GM18909 (cell line): ENCODE results near the gene SGPL1.

Experiments used
- ATAC-seq: cut with Tn5 transposase; IDR thresholded peaks from one replicate; pipeline ENCODE4 v1.9.1; 2021; ENCODE audit warnings: mild to moderate bottlenecking; ENCODE audit not compliant: unreplicated experiment, poor library complexity

SGPL1 gene

GRCh38 chr10:70864935-70865334, 49.2 kb downstream of the SGPL1 start:
- no peak for ATAC-seq

GRCh38 chr10:70866424-70866823, 50.7 kb downstream of the SGPL1 start:
- no peak for ATAC-seq

- no peak for ATAC-seq
These were observed 56.5 kb downstream of the SGPL1 start for GRCh38 chr10:70872291-70872690.

GRCh38 chr10:70874061-70874460, 58.3 kb downstream of the SGPL1 start:
- no peak for ATAC-seq

GRCh38 chr10:70879207-70879606, 63.5 kb downstream of the SGPL1 start:
- ATAC-seq: no peak

- ATAC-seq: no peak
These were observed 64.4 kb downstream of the SGPL1 start for GRCh38 chr10:70880077-70880534.

GRCh38 chr10:70884741-70885140, 69.0 kb downstream of the SGPL1 start:
- no peak for ATAC-seq

GRCh38 chr10:70885481-70885880, 69.7 kb downstream of the SGPL1 start:
- no peak for ATAC-seq

- no peak for ATAC-seq
These were observed 70.5 kb downstream of the SGPL1 start for GRCh38 chr10:70885931-70886903.

GRCh38 chr10:70886921-70887665, 71.3 kb downstream of the SGPL1 start:
- no peak for ATAC-seq

- ATAC-seq: peak; percentile 82
These were observed 72.4 kb downstream of the SGPL1 start, which contains the start of gene PCBD1 for GRCh38 chr10:70887804-70888800. TSS of gene PCBD1 (minus strand) at chr10:70888565. CDS start at chr10:70888533, 32 bp downstream.

GRCh38 chr10:70889291-70889690, 73.5 kb downstream of the SGPL1 start:
- ATAC-seq: no peak

- no peak for ATAC-seq
These were observed 75.2 kb downstream of the SGPL1 start for GRCh38 chr10:70890917-70891431.

- ATAC-seq: no peak
These were observed 75.9 kb downstream of the SGPL1 start for GRCh38 chr10:70891627-70892026.

- ATAC-seq: no peak
These were observed 76.9 kb downstream of the SGPL1 start for GRCh38 chr10:70892631-70893030.

GRCh38 chr10:70893227-70894006, 77.7 kb downstream of the SGPL1 start:
- ATAC-seq: no peak

- no peak for ATAC-seq
These were observed 78.7 kb downstream of the SGPL1 start for GRCh38 chr10:70894416-70894815.

GRCh38 chr10:70896551-70896950, 80.8 kb downstream of the SGPL1 start:
- ATAC-seq: no peak

- ATAC-seq: no peak
These were observed 82.9 kb downstream of the SGPL1 start for GRCh38 chr10:70898687-70899086.
